MM.1S (cell line): Measurements from ENCODE around the gene BTBD16.

ENCODE experiments used
- DNase-seq: peaks from one replicate; pipeline ENCODE4 v3.0.0-alpha.2; 2015
- H2AFZ ChIP-seq: fragments of 300-600 bp; sonication (generic); 2 replicates; pipeline ENCODE4 v1.6.0; 2016; ENCODE audit warnings: antibody characterized with exemption, low read length
- H3F3A ChIP-seq: fragments of 300-600 bp; sonication (generic); 2 replicates; pipeline ENCODE4 v1.6.1; 2016; ENCODE audit warnings: mild to moderate bottlenecking, antibody characterized with exemption, low read length, moderate library complexity, mixed read lengths; ENCODE audit not compliant: insufficient read depth
- H3K27ac ChIP-seq: fragments of 300-600 bp; sonication (generic); 2 replicates; pipeline ENCODE4 v1.5.1; 2016; ENCODE audit warnings: mild to moderate bottlenecking, low read length
- H3K27me3 ChIP-seq: fragments of 300-600 bp; sonication (generic); replicated peaks from 2 replicates; pipeline ENCODE4 v1.6.0; 2016; ENCODE audit warnings: low read length; ENCODE audit not compliant: insufficient read depth
- H3K36me3 ChIP-seq: fragments of 300-600 bp; sonication (generic); replicated peaks from 2 replicates; pipeline ENCODE4 v1.6.1; 2016; ENCODE audit warnings: mild to moderate bottlenecking, low read length, mixed read lengths; ENCODE audit not compliant: insufficient read depth
- H3K4me1 ChIP-seq: fragments of 300-600 bp; sonication (generic); 2 replicates; pipeline ENCODE4 v1.6.1; 2016; ENCODE audit warnings: low read length, mixed read lengths
- H3K4me2 ChIP-seq: fragments of 300-600 bp; sonication (generic); 2 replicates; pipeline ENCODE4 v1.6.0; 2016; ENCODE audit warnings: low read depth, low read length
- H3K4me3 ChIP-seq: fragments of 300-600 bp; sonication (generic); 2 replicates; pipeline ENCODE4 v1.5.1; 2016; ENCODE audit warnings: low read length, mixed read lengths
- H3K79me2 ChIP-seq: fragments of 300-600 bp; sonication (generic); 2 replicates; pipeline ENCODE4 v1.6.1; 2016; ENCODE audit warnings: mixed run types, low read length, mixed read lengths
- H3K9ac ChIP-seq: fragments of 300-600 bp; sonication (generic); 2 replicates; pipeline ENCODE4 v1.6.1; 2016; ENCODE audit warnings: low read length, mixed read lengths
- H3K9me2 ChIP-seq: fragments of 300-600 bp; sonication (generic); replicated peaks from 2 replicates; pipeline ENCODE4 v1.6.1; 2016; ENCODE audit warnings: mild to moderate bottlenecking, low read length, mixed read lengths; ENCODE audit not compliant: insufficient read depth
- H3K9me3 ChIP-seq: fragments of 300-600 bp; sonication (generic); replicated peaks from 2 replicates; pipeline ENCODE4 v1.6.1; 2016; ENCODE audit warnings: mild to moderate bottlenecking, low read length, mixed read lengths; ENCODE audit not compliant: insufficient read depth
- H4K20me1 ChIP-seq: fragments of 300-600 bp; sonication (generic); 2 replicates; pipeline ENCODE4 v1.6.1; 2016; ENCODE audit warnings: mild to moderate bottlenecking, low read length, moderate library complexity, mixed read lengths; ENCODE audit not compliant: insufficient read depth
- CTCF ChIP-seq: fragments of 300-600 bp; sonication (generic); IDR thresholded peaks from 2 replicates; pipeline ENCODE4 v1.5.1; 2016; ENCODE audit warnings: antibody characterized with exemption, low read length, mixed read lengths
- EZH2 ChIP-seq: fragments of 300-600 bp; sonication (generic); optimal IDR thresholded peaks from 2 replicates; pipeline ENCODE3; 2017; ENCODE audit warnings: low read depth, mild to moderate bottlenecking, antibody characterized with exemption, low read length, mixed read lengths
- EZH2phosphoT487 ChIP-seq: fragments of 300-600 bp; sonication (generic); IDR thresholded peaks from 2 replicates; pipeline ENCODE4 v1.6.1; 2018; ENCODE audit warnings: antibody characterized with exemption, low read length

The BTBD16 gene

GRCh38 chr10:122326385-122326784 is 55.3 kb downstream of the BTBD16 start:
- no peaks in the 10 kb centered on the region for H3K36me3 ChIP-seq
- H3K9me3 ChIP-seq: no peaks in the 10 kb centered on the region
- H3K79me2 ChIP-seq: no peaks in the 10 kb centered on the region
- no peak for DNase-seq
- no peaks in the 10 kb centered on the region; the same call in 1 of the 2 replicates for H3K27me3 ChIP-seq
- no peak overlapping the region for H3K4me3 ChIP-seq
- no peaks in the 10 kb centered on the region for H3F3A ChIP-seq
- TF ChIP-seq EZH2phosphoT487: no peak
- no peak for TF ChIP-seq EZH2
- TF ChIP-seq CTCF: no peak
- no peaks in the 10 kb centered on the region for H3K4me1 ChIP-seq
- no peak overlapping the region for H2AFZ ChIP-seq
- no peaks in the 10 kb centered on the region for H4K20me1 ChIP-seq
- H3K9me2 ChIP-seq: no peaks in the 10 kb centered on the region
- H3K4me2 ChIP-seq: no peak overlapping the region
- H3K27ac ChIP-seq: no peak overlapping the region
- no peak overlapping the region for H3K9ac ChIP-seq

GRCh38 chr10:122326806-122327205 is 55.7 kb downstream of the BTBD16 start:
- H4K20me1 ChIP-seq: no peaks in the 10 kb centered on the region
- no peaks in the 10 kb centered on the region; the same call in 1 of the 2 replicates for H3K27me3 ChIP-seq
- H3K79me2 ChIP-seq: no peaks in the 10 kb centered on the region
- TF ChIP-seq EZH2phosphoT487 (no peak), EZH2 (no peak), CTCF (no peak)
- no peak for DNase-seq
- no peaks in the 10 kb centered on the region for H3F3A ChIP-seq
- H3K27ac ChIP-seq: no peak overlapping the region
- no peaks in the 10 kb centered on the region for H3K36me3 ChIP-seq
- no peak overlapping the region for H3K4me2 ChIP-seq
- H3K4me1 ChIP-seq: no peaks in the 10 kb centered on the region
- H3K9me3 ChIP-seq: no peaks in the 10 kb centered on the region
- H3K9ac ChIP-seq: no peak overlapping the region
- no peak overlapping the region for H2AFZ ChIP-seq
- H3K4me3 ChIP-seq: no peak overlapping the region
- H3K9me2 ChIP-seq: no peaks in the 10 kb centered on the region

- H3K79me2 ChIP-seq: no peaks in the 10 kb centered on the region
- TF ChIP-seq EZH2 (no peak), EZH2phosphoT487 (no peak), CTCF (no peak)
- H4K20me1 ChIP-seq: no peaks in the 10 kb centered on the region
- H2AFZ ChIP-seq: no peak overlapping the region
- no peaks in the 10 kb centered on the region for H3K9me2 ChIP-seq
- no peak for DNase-seq
- H3K27me3 ChIP-seq: no peaks in the 10 kb centered on the region; the same call in 1 of the 2 replicates
- no peaks in the 10 kb centered on the region for H3K9me3 ChIP-seq
- no peak overlapping the region for H3K4me2 ChIP-seq
- no peak overlapping the region for H3K4me3 ChIP-seq
- H3K9ac ChIP-seq: no peak overlapping the region
- no peaks in the 10 kb centered on the region for H3K36me3 ChIP-seq
- H3K4me1 ChIP-seq: no peaks in the 10 kb centered on the region
- no peak overlapping the region for H3K27ac ChIP-seq
- no peaks in the 10 kb centered on the region for H3F3A ChIP-seq
Observed at GRCh38 chr10:122327237-122328206, 56.4 kb downstream of the BTBD16 start.
